NCI-H2029 treated with DMSO at 0.1 percent for 48 hours (cell line): ENCODE measurements around the gene KIAA0232.
A peak's percentile ranks its signal among the peaks of the same experiment; 100 is the strongest.

Experiments
- DNase-seq: peaks from one replicate; lab custom pipeline; 2025; lab: John Stamatoyannopoulos, UW

The KIAA0232 gene

GRCh38 chr4:6847178-6847577 lies 64.7 kb downstream of the KIAA0232 start:
- DNase-seq: no peak

- DNase-seq: no peak
Measured at GRCh38 chr4:6848717-6849305, 66.3 kb downstream of the KIAA0232 start.

- DNase-seq: no peak
Measured at GRCh38 chr4:6849691-6850090, 67.2 kb downstream of the KIAA0232 start.

- DNase-seq: no peak
Measured at GRCh38 chr4:6851431-6851830, 68.9 kb downstream of the KIAA0232 start.

GRCh38 chr4:6851962-6852361 lies 69.4 kb downstream of the KIAA0232 start:
- no peak for DNase-seq

GRCh38 chr4:6852582-6852981 lies 70.1 kb downstream of the KIAA0232 start:
- no peak for DNase-seq

- peak; percentile 80 for DNase-seq
Measured at GRCh38 chr4:6854098-6854744, 71.7 kb downstream of the KIAA0232 start.

- DNase-seq: peak; percentile 57
Measured at GRCh38 chr4:6855692-6856297, 73.3 kb downstream of the KIAA0232 start.

- no peak for DNase-seq
Measured at GRCh38 chr4:6856391-6856790, 73.9 kb downstream of the KIAA0232 start.

- DNase-seq: no peak
Measured at GRCh38 chr4:6857009-6857882, 74.7 kb downstream of the KIAA0232 start.

- DNase-seq: no peak
Measured at GRCh38 chr4:6858997-6859396, 76.5 kb downstream of the KIAA0232 start.

GRCh38 chr4:6859543-6859942 lies 77.0 kb downstream of the KIAA0232 start:
- DNase-seq: no peak

GRCh38 chr4:6868386-6868785 lies 85.9 kb downstream of the KIAA0232 start:
- no peak for DNase-seq

GRCh38 chr4:6869944-6870343 lies 87.4 kb downstream of the KIAA0232 start:
- no peak for DNase-seq

- no peak for DNase-seq
Measured at GRCh38 chr4:6873291-6873690, 90.8 kb downstream of the KIAA0232 start.

- DNase-seq: no peak
Measured at GRCh38 chr4:6873792-6874461, 91.4 kb downstream of the KIAA0232 start.

GRCh38 chr4:6874981-6875380 lies 92.5 kb downstream of the KIAA0232 start:
- DNase-seq: no peak

- DNase-seq: no peak
Measured at GRCh38 chr4:6875431-6875831, 92.9 kb downstream of the KIAA0232 start.

- no peak for DNase-seq
Measured at GRCh38 chr4:6876440-6876839, 93.9 kb downstream of the KIAA0232 start.

GRCh38 chr4:6877067-6877466 lies 94.5 kb downstream of the KIAA0232 start:
- no peak for DNase-seq

GRCh38 chr4:6878451-6879059 lies 96.0 kb downstream of the KIAA0232 start:
- no peak for DNase-seq

- no peak for DNase-seq
Measured at GRCh38 chr4:6880691-6881090, 98.2 kb downstream of the KIAA0232 start.
